ENCODE measurements around the gene AHDC1. TPM values are rescaled to one million over a fixed set of nuclear protein-coding genes. Genes with fewer than 3 reads are reported as not detected.

The AHDC1 gene
- total RNA-seq, 1 experiment from 2014 or later = 33.7 TPM

GRCh38 chr1:27601321-27601770, 2.6 kb downstream of the AHDC1 start:
- ChIA-PET POLR2A (interaction anchor here (1.7 kb wide), 1 partner anchor 44 kb away, joined by 6 read pairs; no protein-coding TSS in a partner anchor), CTCF (interaction anchor here (1.3 to 2.1 kb wide), 4 partner anchors 33 to 61 kb away, joined by 3 to 10 read pairs (median 5); no protein-coding TSS in a partner anchor), RAD21 (ENCODE audit: low non-redundant PET in 1 of 2, low total read pairs in 2 of 2, uncharacterized antibody in 2 of 2, unreplicated experiment in 2 of 2) (no interaction called here)
- TSS peak; percentile 32 for BruUV-seq (replicated peaks)
- Histone ChIP-seq H3K4me1 (ENCODE audit: control insufficient read depth in 1 of 2, insufficient read depth in 2 of 2, low read length in 2 of 2) (peaks cover 38 to 61% of the 10 kb centered on the region in 2 experiments), H3K9me3 (ENCODE audit: control insufficient read depth in 1 of 2, insufficient read depth in 1 of 2, low read depth in 1 of 2, low read length in 2 of 2) (no peaks in the 10 kb centered on the region), H4K20me1 (ENCODE audit: insufficient read depth) (peaks cover 9% of the 10 kb centered on the region; the same call in 1 of the 2 replicates), H3K4me3 (replicated peaks in 1 of 2; ENCODE audit: low read depth in 1 of 2, low read length in 2 of 2) (no peak overlapping the region), H3K9ac (ENCODE audit: low read length) (no peak overlapping the region), H3K79me2 (ENCODE audit: insufficient read depth, low read length) (peaks cover 69% of the 10 kb centered on the region), H2AFZ (ENCODE audit: low read depth, low read length, poor library complexity, severe bottlenecking) (no peak overlapping the region), H3K27ac (ENCODE audit: low read depth, low read length) (no peak overlapping the region; the same call in 1 of the 2 replicates), H3K27me3 (ENCODE audit: insufficient read depth, low read length) (no peaks in the 10 kb centered on the region), H3K4me2 (ENCODE audit: low read length) (peak overlapping the region; percentile 88; the same call in 1 of the 2 replicates), H3K36me3 (ENCODE audit: control insufficient read depth in 1 of 2, insufficient read depth in 2 of 2, low read length in 2 of 2) (no peaks in the 10 kb centered on the region), H3K9me2 (ENCODE audit: insufficient read depth) (no peaks in the 10 kb centered on the region)
- ATAC-seq (no peak), DNase-seq (ENCODE audit: low read depth, low spot score) (no peak)
- TF ChIP-seq EGR1 (IDR thresholded peaks at IDR 0.05; ENCODE audit: low read depth) (no peak), REST (IDR thresholded peaks at IDR 0.05; ENCODE audit: low read depth) (no peak), ZNF274 (IDR thresholded peaks at IDR 0.05; ENCODE audit: low read depth, low read length) (no peak), FOSL1 (IDR thresholded peaks at IDR 0.05; ENCODE audit: low read depth) (no peak), TCF7L2 (IDR thresholded peaks at IDR 0.05; ENCODE audit: borderline replicate concordance, extremely low read depth, insufficient read depth, insufficient read length) (no peak), MAX (IDR thresholded peaks at IDR 0.05) (no peak), ZFX (IDR thresholded peaks at IDR 0.05) (no peak), SIN3A (IDR thresholded peaks at IDR 0.05; ENCODE audit: low read depth) (no peak), YY1 (IDR thresholded peaks at IDR 0.05; ENCODE audit: extremely low read depth, insufficient replicate concordance, low read depth, low read length) (no peak)
- intact Hi-C loops (cut with micrococcal nuclease) = loop anchor here (1.0 to 10.0 kb wide), 2 partner anchors 44 to 557 kb away; no protein-coding TSS in a partner anchor

All from HCT116 (cell line).